ENCODE data around the gene OCRL.

OCRL gene

DNA sequence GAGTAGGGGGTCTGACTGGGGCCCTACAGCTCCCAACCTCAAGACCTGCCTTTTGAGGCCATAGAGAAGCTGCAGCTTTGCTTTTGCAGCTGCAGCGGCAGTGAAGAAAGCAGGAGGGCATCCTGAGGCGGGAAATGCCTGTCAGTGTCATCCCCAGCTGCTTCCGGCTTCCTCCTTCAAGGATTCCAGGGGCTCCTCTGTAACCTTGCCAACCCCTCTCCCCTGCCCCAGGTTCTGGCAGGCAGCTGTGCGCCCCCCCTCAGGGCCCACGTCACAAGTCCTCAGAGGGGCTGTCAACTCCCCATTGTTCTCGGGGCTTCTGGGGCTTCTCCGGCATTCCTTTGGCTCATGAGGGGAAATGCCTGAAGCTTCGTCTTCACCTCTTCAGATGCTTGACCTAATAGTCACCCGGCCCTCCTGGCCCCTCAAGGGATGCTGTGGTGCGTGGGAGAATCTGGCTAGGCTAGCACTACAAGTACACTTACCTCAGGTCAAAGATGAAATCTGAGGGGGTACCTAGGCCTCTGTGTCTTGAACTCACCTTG lies 82.8 kb downstream of the OCRL start:
- H3K4me1 ChIP-seq (ENCODE audit: control insufficient read depth, insufficient read depth, low read length): no peaks in the 10 kb centered on the region
- H3K9ac ChIP-seq (ENCODE audit: low read length): no peak overlapping the region
- no peaks in the 10 kb centered on the region for H3K36me3 ChIP-seq (ENCODE audit: control insufficient read depth, insufficient read depth, low read length)
- H3K9me3 ChIP-seq (ENCODE audit: control insufficient read depth, low read length): no peaks in the 10 kb centered on the region
- no peak overlapping the region for H3K4me3 ChIP-seq (ENCODE audit: low read length)
- H3K27me3 ChIP-seq (ENCODE audit: control insufficient read depth, insufficient read depth, low read length): no peaks in the 10 kb centered on the region

DNA sequence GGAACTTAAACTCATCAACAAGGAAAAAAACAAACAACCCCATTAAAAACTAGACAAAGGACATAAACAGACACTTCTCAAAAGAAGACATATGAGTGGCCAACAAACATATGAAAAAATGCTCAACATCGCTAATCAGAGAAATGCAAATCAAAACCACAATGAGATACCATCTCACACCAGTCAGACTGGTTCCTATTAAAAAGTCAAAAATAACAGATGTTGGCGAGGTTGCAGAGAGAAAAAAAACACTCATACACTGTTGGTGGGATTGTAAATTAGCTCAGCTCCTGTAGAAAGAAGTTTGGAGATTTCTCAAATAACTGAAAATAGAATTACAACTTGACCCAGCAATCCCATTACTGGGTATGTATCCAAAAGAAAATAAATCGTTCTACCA lies 86.0 kb downstream of the OCRL start:
- H3K4me3 ChIP-seq (ENCODE audit: low read length): no peak overlapping the region
- H3K27me3 ChIP-seq (ENCODE audit: control insufficient read depth, insufficient read depth, low read length): no peaks in the 10 kb centered on the region
- H3K9ac ChIP-seq (ENCODE audit: low read length): no peak overlapping the region
- H3K4me1 ChIP-seq (ENCODE audit: control insufficient read depth, insufficient read depth, low read length): no peaks in the 10 kb centered on the region
- no peaks in the 10 kb centered on the region for H3K36me3 ChIP-seq (ENCODE audit: control insufficient read depth, insufficient read depth, low read length)
- H3K9me3 ChIP-seq (ENCODE audit: control insufficient read depth, low read length): no peaks in the 10 kb centered on the region

DNA sequence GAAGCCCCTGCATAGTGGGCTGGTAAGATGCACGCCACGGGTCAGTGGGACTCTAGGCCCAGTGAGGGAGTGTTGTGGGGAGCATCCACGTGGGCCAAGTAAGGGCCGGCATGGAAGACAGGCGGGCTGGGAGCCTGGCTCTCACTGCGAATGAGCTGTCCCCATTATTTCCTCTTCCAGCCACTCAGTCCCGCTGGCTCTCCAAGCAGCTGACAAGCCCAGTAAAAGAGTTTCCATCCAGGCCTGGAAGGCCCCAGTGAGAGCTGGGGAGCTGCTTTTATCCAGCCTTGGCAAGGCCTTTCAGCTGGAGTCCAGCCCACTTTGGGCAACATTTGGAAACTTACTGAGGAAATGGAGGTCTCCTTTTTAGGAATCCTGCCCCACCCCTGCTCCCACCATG lies 89.8 kb downstream of the OCRL start:
- Histone ChIP-seq H3K27me3 (ENCODE audit: control insufficient read depth, insufficient read depth, low read length) (no peaks in the 10 kb centered on the region), H3K36me3 (ENCODE audit: control insufficient read depth, insufficient read depth, low read length) (no peaks in the 10 kb centered on the region), H3K9me3 (ENCODE audit: control insufficient read depth, low read length) (no peaks in the 10 kb centered on the region), H3K4me1 (ENCODE audit: control insufficient read depth, insufficient read depth, low read length) (no peaks in the 10 kb centered on the region), H3K4me3 (ENCODE audit: low read length) (no peak overlapping the region), H3K9ac (ENCODE audit: low read length) (no peak overlapping the region)

DNA sequence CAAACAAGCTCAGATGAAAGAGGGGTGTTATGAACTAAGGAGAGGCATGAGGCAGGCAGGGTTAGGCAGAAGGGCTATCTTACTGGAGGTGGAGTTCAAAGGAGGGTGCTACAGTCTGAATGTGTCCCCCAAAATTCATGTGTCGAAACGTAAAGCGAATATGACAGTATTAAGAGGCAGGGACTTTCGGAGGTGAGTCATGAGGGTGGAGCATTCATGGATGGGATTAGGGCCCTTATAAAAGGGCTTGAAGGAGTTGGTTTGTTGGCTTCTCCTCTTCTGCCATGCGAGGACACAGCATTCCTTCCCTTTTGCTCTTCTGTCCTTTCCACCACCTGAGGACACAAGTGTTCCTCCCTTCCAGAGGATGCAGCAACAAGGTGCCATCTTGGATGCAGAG lies 91.8 kb downstream of the OCRL start:
- Histone ChIP-seq H3K9me3 (ENCODE audit: control insufficient read depth, low read length) (no peaks in the 10 kb centered on the region), H3K4me3 (ENCODE audit: low read length) (no peak overlapping the region), H3K4me1 (ENCODE audit: control insufficient read depth, insufficient read depth, low read length) (no peaks in the 10 kb centered on the region)

DNA sequence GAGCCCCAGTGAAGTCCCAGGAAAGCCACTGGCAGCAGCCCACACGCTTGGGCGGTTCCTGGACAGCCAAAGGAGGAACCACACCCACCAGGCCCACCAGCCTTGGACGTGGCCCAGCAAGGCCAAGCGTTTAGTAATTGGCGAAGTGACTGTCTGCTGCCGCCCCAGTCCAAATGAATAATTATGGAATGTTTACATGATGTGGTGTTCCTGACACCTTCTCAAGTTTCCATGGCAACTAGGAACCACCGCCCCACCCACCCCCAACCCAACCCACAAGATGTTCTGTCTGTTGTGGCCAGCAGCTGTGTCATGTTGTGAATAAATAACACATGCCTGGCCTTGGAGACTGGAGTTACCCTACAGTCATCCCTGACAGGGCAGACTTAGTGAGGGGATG lies 92.4 kb downstream of the OCRL start:
- Histone ChIP-seq H3K4me3 (ENCODE audit: low read length) (no peak overlapping the region), H3K4me1 (ENCODE audit: control insufficient read depth, insufficient read depth, low read length) (no peaks in the 10 kb centered on the region), H3K9ac (ENCODE audit: low read length) (no peak overlapping the region), H3K36me3 (ENCODE audit: control insufficient read depth, insufficient read depth, low read length) (no peaks in the 10 kb centered on the region), H3K9me3 (ENCODE audit: control insufficient read depth, low read length) (no peaks in the 10 kb centered on the region), H3K27me3 (ENCODE audit: control insufficient read depth, insufficient read depth, low read length) (no peaks in the 10 kb centered on the region)

More for the DNA sequence above, 91.8 kb downstream of the OCRL start:
- Histone ChIP-seq H3K36me3 (ENCODE audit: control insufficient read depth, insufficient read depth, low read length) (no peaks in the 10 kb centered on the region), H3K9ac (ENCODE audit: low read length) (no peak overlapping the region), H3K27me3 (ENCODE audit: control insufficient read depth, insufficient read depth, low read length) (no peaks in the 10 kb centered on the region)

DNA sequence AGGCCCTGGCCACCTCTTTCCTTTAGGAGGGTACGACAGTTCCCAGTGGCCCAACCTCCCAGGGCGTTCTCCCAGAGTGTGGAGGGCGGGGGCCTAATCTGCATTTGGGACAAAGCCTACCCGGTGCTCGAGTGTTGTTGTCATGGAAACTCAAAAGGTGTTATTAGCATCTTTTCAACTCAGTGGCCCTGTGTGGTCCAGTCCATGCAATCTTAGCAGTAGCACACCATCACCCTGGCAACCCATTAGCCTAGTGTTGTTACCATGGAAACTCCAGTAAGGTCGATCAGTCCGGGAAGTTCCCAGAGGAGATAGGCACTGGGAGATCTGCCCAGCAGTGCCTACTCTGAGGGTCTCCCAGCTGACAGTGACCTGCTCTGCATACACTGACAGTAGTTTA lies 94.5 kb downstream of the OCRL start:
- H3K4me1 ChIP-seq (ENCODE audit: control insufficient read depth, insufficient read depth, low read length): no peaks in the 10 kb centered on the region
- no peaks in the 10 kb centered on the region for H3K27me3 ChIP-seq (ENCODE audit: control insufficient read depth, insufficient read depth, low read length)
- H3K36me3 ChIP-seq (ENCODE audit: control insufficient read depth, insufficient read depth, low read length): no peaks in the 10 kb centered on the region
- no peak overlapping the region for H3K4me3 ChIP-seq (ENCODE audit: low read length)
- H3K9me3 ChIP-seq (ENCODE audit: control insufficient read depth, low read length): no peaks in the 10 kb centered on the region
- H3K9ac ChIP-seq (ENCODE audit: low read length): no peak overlapping the region

DNA sequence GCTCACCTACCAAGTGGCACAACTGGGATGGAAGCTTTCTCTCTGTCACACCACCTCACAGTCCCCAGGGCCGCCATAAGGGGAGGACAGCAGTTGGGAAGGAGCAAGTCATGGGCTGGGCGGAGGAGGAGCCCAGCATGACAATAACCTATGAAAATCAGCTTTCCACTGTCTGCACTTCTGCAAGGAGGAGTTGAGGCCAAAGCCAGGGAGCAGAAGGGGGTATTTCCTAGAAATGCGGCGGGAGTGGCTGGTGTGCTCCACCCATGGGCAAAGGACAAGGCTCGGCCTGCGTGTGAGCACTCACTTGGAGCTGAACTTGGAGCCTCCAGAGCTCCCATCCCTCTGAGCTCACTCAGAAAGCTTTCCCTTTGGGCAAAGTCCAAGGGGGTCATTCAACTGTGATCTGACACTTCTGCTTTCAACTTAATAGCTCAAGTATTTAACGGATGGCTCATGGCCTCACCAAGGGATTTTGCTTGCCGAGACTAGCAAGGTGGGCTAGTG lies 96.2 kb downstream of the OCRL start:
- no peaks in the 10 kb centered on the region for H3K27me3 ChIP-seq (ENCODE audit: control insufficient read depth, insufficient read depth, low read length)
- no peaks in the 10 kb centered on the region for H3K4me1 ChIP-seq (ENCODE audit: control insufficient read depth, insufficient read depth, low read length)
- H3K9me3 ChIP-seq (ENCODE audit: control insufficient read depth, low read length): no peaks in the 10 kb centered on the region
- no peaks in the 10 kb centered on the region for H3K36me3 ChIP-seq (ENCODE audit: control insufficient read depth, insufficient read depth, low read length)
- H3K4me3 ChIP-seq (ENCODE audit: low read length): no peak overlapping the region
- no peak overlapping the region for H3K9ac ChIP-seq (ENCODE audit: low read length)

DNA sequence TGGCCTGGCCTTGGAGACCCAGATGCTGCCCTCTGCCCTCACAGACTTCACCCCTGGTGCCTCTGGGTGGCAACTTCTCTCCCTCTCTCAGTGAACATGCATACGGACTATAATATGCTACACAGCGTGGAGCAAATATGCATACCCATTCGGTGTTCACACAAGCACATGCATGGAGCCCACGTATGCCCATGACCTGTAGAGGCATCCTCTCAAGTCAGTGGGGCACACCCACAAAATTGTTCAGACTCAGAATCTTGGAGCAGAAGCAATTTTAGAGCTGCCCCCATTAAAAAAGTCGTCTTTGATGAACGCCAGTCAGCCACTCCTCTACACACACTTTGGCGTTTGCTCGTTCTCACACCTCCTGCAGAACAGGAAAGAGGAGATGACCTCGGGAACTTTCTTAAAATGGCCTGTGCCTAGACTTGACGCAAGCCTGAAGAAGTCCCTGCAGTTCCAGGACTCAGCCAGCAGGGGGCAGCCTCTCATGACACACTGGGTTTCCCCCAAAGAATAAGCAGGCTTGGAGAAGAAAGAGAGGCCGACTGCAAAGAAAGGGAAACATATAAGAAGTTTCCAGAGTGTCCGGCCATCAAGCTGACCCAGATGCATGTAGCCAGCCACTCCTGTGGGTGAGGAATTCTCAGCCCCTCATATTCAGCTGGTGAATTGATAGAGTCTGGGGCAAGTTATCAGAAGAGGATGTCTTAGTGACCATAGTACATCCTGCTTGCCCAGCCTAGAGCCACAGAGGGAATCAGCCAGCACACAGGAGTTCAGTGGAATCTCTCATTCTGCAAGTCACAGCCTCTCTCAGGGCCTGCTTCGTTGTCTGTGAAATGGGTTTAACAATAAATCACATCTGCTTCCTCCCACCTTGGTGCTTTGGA lies 97.4 kb downstream of the OCRL start:
- Histone ChIP-seq H3K4me3 (ENCODE audit: low read length) (no peak overlapping the region), H3K36me3 (ENCODE audit: control insufficient read depth, insufficient read depth, low read length) (no peaks in the 10 kb centered on the region), H3K27me3 (ENCODE audit: control insufficient read depth, insufficient read depth, low read length) (no peaks in the 10 kb centered on the region), H3K4me1 (ENCODE audit: control insufficient read depth, insufficient read depth, low read length) (no peaks in the 10 kb centered on the region), H3K9me3 (ENCODE audit: control insufficient read depth, low read length) (no peaks in the 10 kb centered on the region), H3K9ac (ENCODE audit: low read length) (no peak overlapping the region)

DNA sequence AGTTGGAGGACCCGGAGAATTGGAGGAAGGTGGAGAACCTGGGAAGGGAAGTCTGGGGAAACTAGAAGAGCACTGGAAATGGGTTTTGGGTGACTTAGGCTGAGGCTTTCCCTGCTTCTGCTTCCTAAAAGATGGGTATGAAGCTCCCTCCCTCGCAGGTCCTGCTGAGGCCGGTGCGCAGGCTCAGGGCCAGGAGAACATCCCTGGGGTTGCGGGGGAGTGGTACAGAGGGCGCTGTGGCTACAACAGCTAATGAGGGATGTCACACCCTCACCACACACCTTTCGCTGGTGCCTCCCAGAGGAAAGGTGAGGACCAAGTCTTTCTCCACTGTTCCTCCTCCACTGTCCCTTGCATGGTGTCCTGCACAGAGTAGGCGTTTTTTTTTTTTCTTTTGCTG lies 98.9 kb downstream of the OCRL start:
- H3K27me3 ChIP-seq (ENCODE audit: control insufficient read depth, insufficient read depth, low read length): no peaks in the 10 kb centered on the region
- no peaks in the 10 kb centered on the region for H3K4me1 ChIP-seq (ENCODE audit: control insufficient read depth, insufficient read depth, low read length)
- no peak overlapping the region for H3K4me3 ChIP-seq (ENCODE audit: low read length)
- no peak overlapping the region for H3K9ac ChIP-seq (ENCODE audit: low read length)
- no peaks in the 10 kb centered on the region for H3K36me3 ChIP-seq (ENCODE audit: control insufficient read depth, insufficient read depth, low read length)
- H3K9me3 ChIP-seq (ENCODE audit: control insufficient read depth, low read length): no peaks in the 10 kb centered on the region

DNA sequence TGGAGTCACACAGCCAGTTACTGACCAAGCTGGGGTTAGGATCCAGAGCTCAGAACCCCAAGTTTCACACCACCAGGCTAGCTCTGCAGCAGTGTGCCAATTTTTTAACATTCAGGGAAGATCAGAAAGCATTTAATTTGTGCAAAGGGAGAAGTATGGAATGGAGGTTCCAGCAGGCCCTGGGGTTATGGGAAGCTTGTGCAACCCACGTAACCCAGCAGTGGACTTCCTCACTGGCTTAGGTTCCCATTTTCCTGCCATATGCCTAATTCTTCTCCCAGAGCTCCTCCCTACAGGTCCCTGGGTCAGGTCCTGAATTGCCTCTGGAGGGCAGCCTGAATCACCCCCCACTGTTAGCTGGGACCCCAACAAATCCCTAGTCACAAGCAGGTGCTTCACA lies 100.7 kb downstream of the OCRL start:
- no peak overlapping the region for H3K9ac ChIP-seq (ENCODE audit: low read length)
- H3K36me3 ChIP-seq (ENCODE audit: control insufficient read depth, insufficient read depth, low read length): no peaks in the 10 kb centered on the region
- no peak overlapping the region for H3K4me3 ChIP-seq (ENCODE audit: low read length)
- no peaks in the 10 kb centered on the region for H3K9me3 ChIP-seq (ENCODE audit: control insufficient read depth, low read length)
- no peaks in the 10 kb centered on the region for H3K27me3 ChIP-seq (ENCODE audit: control insufficient read depth, insufficient read depth, low read length)
- no peaks in the 10 kb centered on the region for H3K4me1 ChIP-seq (ENCODE audit: control insufficient read depth, insufficient read depth, low read length)

DNA sequence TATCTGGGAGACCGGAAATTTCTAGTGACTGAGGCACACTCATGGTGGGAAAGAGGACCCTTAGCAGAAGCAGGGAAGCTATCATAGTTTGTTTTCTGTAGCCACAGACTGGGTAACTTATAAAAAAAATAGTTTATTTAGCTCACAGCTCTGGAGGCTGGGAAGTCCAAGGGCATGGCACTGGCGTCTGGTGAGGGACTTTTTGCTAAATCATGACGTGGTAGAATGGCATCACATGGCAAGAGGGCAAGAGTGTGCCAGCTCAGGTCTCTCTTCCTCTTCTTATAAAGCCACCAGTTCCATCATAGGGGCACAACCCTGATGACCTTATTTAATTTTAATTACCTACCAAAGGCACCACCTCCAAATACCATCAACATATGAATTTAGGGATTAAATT lies 101.4 kb downstream of the OCRL start:
- Histone ChIP-seq H3K9me3 (ENCODE audit: control insufficient read depth, low read length) (no peaks in the 10 kb centered on the region), H3K36me3 (ENCODE audit: control insufficient read depth, insufficient read depth, low read length) (no peaks in the 10 kb centered on the region), H3K9ac (ENCODE audit: low read length) (no peak overlapping the region), H3K4me3 (ENCODE audit: low read length) (no peak overlapping the region), H3K27me3 (ENCODE audit: control insufficient read depth, insufficient read depth, low read length) (no peaks in the 10 kb centered on the region), H3K4me1 (ENCODE audit: control insufficient read depth, insufficient read depth, low read length) (no peaks in the 10 kb centered on the region)

DNA sequence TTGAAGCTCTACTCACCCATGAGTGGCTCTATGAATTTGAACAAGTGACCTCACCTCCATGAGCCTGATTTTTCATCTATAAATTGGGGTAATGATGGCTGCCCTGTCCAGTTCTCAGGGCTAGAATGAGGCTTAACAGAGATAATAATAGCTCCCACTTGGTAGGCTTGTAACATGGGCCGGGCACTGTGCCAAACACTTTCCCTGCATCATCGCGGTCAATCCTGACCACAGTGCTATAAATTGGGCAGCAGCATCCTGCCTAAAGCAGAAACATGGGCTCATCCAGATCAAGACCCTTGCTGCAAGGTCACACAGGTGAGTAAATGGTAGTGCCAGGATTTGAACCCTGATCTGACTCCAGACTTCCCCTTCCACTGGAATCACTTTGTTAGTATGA lies 101.9 kb downstream of the OCRL start:
- Histone ChIP-seq H3K9ac (ENCODE audit: low read length) (no peak overlapping the region), H3K4me3 (ENCODE audit: low read length) (no peak overlapping the region), H3K4me1 (ENCODE audit: control insufficient read depth, insufficient read depth, low read length) (no peaks in the 10 kb centered on the region), H3K36me3 (ENCODE audit: control insufficient read depth, insufficient read depth, low read length) (no peaks in the 10 kb centered on the region), H3K27me3 (ENCODE audit: control insufficient read depth, insufficient read depth, low read length) (no peaks in the 10 kb centered on the region), H3K9me3 (ENCODE audit: control insufficient read depth, low read length) (no peaks in the 10 kb centered on the region)

All from mucosa of stomach (tissue), 1 donor.